Peyer's patch (tissue), 4 donors: ENCODE results near the gene TMEM52. TPM values are rescaled to one million over a fixed set of nuclear protein-coding genes. Genes with fewer than 3 reads are reported as not detected.
A peak's percentile ranks its signal among the peaks of the same experiment; 100 is the strongest.

Experiments used
- DNase-seq, 3 donors: peaks; one replicate each; pipeline ENCODE4 v3.0.0-alpha.2; 2017 to 2019
- H3K27ac ChIP-seq, 4 donors: fragments of 200-600 bp; sonication (generic); one replicate each; pipeline ENCODE4 v1.5.1; 2016 to 2019
- H3K27me3 ChIP-seq, 2 donors: fragments of 200-600 bp; sonication (generic); one replicate each; pipeline ENCODE4 v1.5.1; 2019
- H3K36me3 ChIP-seq, 3 donors: fragments of 200-600 bp; sonication (generic); one replicate each; pipeline ENCODE4 v1.5.1; 2016 to 2019
- H3K4me1 ChIP-seq, 4 donors: fragments of 200-600 bp; sonication (generic); one replicate each; pipeline ENCODE4 v1.5.1; 2016 to 2019
- H3K4me3 ChIP-seq, 4 donors: fragments of 200-600 bp; sonication (generic); 1 replicate in 3 of 4; 2 replicates in 1 of 4; pipeline ENCODE4 v1.5.1; 2016 to 2019; ENCODE audit warnings: mild to moderate bottlenecking in 1 of 4
- H3K9me3 ChIP-seq, 4 donors: fragments of 200-600 bp; sonication (generic); one replicate each; pipeline ENCODE4 v1.5.1; 2016 to 2019; ENCODE audit warnings: mild to moderate bottlenecking in 1 of 4
- CTCF ChIP-seq, 6 experiments: fragments of 450-650 bp in 4 of 6; fragments of 200-600 bp in 2 of 6; sonication (generic) in 1 of 6; IDR thresholded peaks; one replicate each; pipeline ENCODE4 v1.5.1; 2017 to 2019; ENCODE audit warnings: antibody characterized with exemption in 6 of 6, mild to moderate bottlenecking in 3 of 6, moderate library complexity in 1 of 6
- POLR2A ChIP-seq, 2 donors: fragments of 450-650 bp; IDR thresholded peaks; one replicate each; pipeline ENCODE4 v1.5.1; 2017; ENCODE audit warnings: antibody characterized with exemption in 2 of 2, mild to moderate bottlenecking in 2 of 2, moderate library complexity in 2 of 2
- total RNA-seq, 4 donors: library from RNA; depleted of rRNA; stranded (reverse); fragments of >200 nt; gene quantifications; one replicate each; pipeline ENCODE4 v1.1.0, GENCODE V29; 2016

The TMEM52 gene
- total RNA-seq, 4 donors from 2014 or later: 2.2 to 11.6 (median 6.4) TPM

DNA sequence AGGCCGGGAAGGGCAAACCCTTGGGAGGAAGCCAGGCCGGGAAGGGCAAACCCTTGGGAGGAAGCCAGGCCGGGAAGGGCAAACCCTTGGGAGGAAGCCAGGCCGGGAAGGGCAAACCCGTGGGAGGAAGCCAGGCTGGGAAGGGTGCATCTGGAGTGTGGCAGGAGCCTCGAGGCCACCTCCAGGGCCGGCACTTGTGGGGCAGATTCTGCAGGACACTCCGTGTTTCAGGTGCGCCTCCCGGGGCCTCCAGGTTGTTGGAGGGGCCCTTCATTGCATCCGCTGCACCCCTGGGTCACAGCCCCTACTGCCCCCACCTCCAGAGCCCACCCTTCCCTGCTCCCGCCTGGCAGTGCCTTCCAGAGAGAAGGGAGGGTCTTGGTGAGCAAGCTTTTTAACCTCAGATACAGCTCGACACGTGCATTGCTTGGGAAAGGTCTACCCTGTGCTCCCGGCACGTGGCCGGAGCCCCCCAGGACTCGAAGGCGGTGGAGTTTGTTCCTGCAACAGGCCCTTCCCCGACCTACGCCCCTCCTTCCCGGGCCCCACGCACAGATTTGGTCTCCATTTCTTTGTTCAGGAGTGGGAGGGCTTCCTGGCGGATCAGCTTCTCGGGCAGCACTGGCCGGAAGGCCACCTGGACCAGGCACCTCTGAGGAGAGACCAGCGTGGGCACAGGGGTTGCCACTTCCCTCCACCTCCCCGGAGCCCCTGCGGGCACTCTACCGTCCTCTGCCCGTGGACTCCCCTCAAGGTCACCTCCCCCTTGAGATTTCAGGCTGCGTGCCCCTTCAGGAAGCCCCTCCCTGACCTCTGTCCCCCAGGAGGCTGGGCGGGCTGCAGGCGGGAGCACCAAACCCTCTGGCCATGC, 9.4 kb upstream of the TMEM52 start:
- no peaks in the 10 kb centered on the region for H3K9me3 ChIP-seq
- DNase-seq: peak in 1 of 3 donors; percentile 26
- H3K36me3 ChIP-seq: no peaks in the 10 kb centered on the region
- no peak overlapping the region for H3K4me3 ChIP-seq
- TF ChIP-seq POLR2A (IDR thresholded peaks at IDR 0.05) (no peak), CTCF (IDR thresholded peaks at IDR 0.05) (no peak)
- H3K4me1 ChIP-seq: peaks cover 0 to 4% (median 0%) of the 10 kb centered on the region in 4 donors
- no peaks in the 10 kb centered on the region for H3K27me3 ChIP-seq
- H3K27ac ChIP-seq: no peak overlapping the region

DNA sequence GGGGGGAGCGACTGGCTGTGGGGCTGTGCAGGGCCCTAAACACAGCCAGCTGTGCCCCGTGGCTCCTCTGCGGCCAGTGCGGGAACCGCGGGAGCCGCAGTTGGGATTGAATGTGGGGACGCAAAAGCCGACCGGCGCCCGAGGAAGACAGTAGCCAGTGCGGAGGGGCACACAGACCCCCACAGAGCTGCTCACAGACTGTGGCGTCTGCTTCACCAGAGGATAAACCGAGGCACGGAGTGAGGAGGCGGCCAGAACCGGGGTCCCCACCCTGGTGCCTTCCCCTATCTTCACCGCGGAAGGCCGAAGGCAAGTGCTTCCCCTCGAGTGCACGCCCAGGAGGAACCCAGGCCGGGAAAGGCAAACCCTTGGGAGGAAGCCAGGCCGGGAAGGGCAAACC, 8.7 kb upstream of the TMEM52 start:
- Histone ChIP-seq H3K36me3 (no peaks in the 10 kb centered on the region), H3K27me3 (no peaks in the 10 kb centered on the region), H3K4me1 (peaks cover 0 to 11% (median under 1%) of the 10 kb centered on the region in 4 donors), H3K27ac (no peak overlapping the region), H3K9me3 (no peaks in the 10 kb centered on the region), H3K4me3 (no peak overlapping the region)
- DNase-seq: peak in 1 of 3 donors; percentile 33
- TF ChIP-seq POLR2A (IDR thresholded peaks at IDR 0.05) (no peak), CTCF (IDR thresholded peaks at IDR 0.05) (no peak)

DNA sequence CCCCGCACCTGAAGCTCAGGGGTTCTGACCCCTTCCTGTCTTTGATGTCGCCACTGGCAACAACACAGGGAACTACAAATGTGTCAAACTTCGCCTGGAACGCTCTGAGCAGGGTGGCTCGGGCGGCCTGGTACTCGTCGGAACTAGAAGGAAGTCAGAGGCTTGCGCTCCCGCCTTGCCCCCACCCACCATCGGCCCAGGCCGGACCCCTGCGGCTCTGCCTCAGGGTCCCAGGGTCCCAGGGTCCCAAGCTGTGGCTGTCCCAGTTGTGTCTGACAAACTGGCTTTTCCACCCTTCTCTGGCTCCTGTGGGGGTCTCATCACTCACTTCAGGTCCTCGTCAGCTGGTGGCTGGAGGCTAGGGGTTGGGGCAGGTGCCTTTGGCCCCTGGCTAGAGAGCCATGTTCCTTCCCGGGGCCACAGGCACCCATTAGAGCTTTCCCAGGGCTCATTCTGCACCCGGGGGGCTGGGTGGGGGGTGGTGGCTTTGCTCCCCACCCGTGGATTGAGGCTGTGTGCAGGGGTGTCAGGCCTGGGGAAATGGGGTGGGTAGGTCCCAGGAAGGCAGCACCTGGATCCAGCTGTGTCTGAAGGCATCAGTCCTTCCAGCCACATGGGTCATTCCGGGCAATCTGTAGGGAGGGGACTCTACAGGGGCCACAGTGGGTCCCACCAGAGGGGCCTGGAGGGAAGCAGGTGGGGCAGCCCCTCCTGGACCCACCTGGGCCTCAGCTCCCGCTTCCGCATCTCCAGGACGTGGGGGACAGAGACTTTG, 8.0 kb upstream of the TMEM52 start:
- Histone ChIP-seq H3K36me3 (no peaks in the 10 kb centered on the region), H3K27me3 (no peaks in the 10 kb centered on the region), H3K9me3 (no peaks in the 10 kb centered on the region), H3K27ac (no peak overlapping the region), H3K4me1 (peaks cover 0 to 14% (median 2%) of the 10 kb centered on the region in 4 donors), H3K4me3 (no peak overlapping the region)
- TF ChIP-seq CTCF (IDR thresholded peaks at IDR 0.05) (no peak), POLR2A (IDR thresholded peaks at IDR 0.05) (no peak)
- DNase-seq: no peak

DNA sequence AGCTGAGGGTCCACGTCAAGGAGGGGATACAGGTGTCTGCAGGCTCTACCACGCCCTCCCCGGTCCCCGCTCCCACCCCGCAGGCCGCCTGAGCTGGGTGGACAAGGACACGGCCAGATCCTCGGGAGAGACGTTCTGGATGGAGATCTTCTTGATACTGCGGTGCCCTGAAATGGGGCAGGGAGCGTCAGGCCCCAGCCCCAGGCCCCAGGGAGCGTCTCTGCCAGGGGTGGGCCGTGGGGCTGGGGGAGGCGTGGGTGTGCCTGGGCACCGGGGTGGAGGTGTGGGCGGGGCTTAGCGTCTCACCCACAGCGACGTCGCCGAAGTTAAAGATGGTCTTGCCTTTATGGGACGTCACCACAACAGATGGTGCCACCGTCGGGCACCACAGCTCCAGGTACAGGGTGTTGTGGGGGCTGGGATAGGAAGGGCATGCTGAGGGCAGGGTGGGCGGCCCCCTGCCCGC, 7.3 kb upstream of the TMEM52 start:
- Histone ChIP-seq H3K27me3 (no peaks in the 10 kb centered on the region), H3K27ac (no peak overlapping the region), H3K36me3 (no peaks in the 10 kb centered on the region), H3K9me3 (no peaks in the 10 kb centered on the region), H3K4me1 (peaks cover 0 to 14% (median 2%) of the 10 kb centered on the region in 4 donors), H3K4me3 (no peak overlapping the region)
- TF ChIP-seq CTCF (IDR thresholded peaks at IDR 0.05) (no peak), POLR2A (IDR thresholded peaks at IDR 0.05) (no peak)
- no peak for DNase-seq

GRCh38 chr1:1925437-1926345, 6.6 kb upstream of the TMEM52 start:
- TF ChIP-seq CTCF (IDR thresholded peaks at IDR 0.05) (no peak), POLR2A (IDR thresholded peaks at IDR 0.05) (no peak)
- Histone ChIP-seq H3K27me3 (no peaks in the 10 kb centered on the region), H3K9me3 (no peaks in the 10 kb centered on the region), H3K4me1 (peaks cover 0 to 14% (median 2%) of the 10 kb centered on the region in 4 donors), H3K4me3 (no peak overlapping the region), H3K36me3 (no peaks in the 10 kb centered on the region), H3K27ac (no peak overlapping the region)
- no peak for DNase-seq
